ENCODE results near the gene LIG4.

DNA sequence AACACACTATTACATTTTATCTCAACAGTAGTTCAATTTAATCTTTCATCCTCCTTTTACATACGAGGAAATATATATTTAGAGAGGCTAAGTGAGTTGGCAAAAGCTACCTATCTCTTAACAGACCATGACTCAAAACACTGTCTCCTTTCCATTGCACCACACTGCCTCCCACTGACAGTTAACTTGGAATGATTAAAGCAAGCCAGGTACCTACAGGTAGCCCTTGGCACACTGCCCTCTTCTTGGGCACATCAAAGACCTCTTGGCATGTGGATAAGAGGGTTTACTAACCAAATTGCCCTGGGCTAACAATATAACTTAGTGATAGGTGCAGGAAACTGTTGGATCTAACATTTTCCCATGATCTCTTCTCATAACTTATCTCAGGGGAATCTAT, 4.7 kb upstream of the LIG4 start:
- TF ChIP-seq, protein P1, sequence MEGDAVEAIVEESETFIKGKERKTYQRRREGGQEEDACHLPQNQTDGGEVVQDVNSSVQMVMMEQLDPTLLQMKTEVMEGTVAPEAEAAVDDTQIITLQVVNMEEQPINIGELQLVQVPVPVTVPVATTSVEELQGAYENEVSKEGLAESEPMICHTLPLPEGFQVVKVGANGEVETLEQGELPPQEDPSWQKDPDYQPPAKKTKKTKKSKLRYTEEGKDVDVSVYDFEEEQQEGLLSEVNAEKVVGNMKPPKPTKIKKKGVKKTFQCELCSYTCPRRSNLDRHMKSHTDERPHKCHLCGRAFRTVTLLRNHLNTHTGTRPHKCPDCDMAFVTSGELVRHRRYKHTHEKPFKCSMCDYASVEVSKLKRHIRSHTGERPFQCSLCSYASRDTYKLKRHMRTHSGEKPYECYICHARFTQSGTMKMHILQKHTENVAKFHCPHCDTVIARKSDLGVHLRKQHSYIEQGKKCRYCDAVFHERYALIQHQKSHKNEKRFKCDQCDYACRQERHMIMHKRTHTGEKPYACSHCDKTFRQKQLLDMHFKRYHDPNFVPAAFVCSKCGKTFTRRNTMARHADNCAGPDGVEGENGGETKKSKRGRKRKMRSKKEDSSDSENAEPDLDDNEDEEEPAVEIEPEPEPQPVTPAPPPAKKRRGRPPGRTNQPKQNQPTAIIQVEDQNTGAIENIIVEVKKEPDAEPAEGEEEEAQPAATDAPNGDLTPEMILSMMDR (conservative IDR thresholded peaks at IDR 0.05 in 1 of 2, IDR thresholded peaks at IDR 0.05 in 1 of 2; ENCODE audit: extremely low read depth in 1 of 2, insufficient read depth in 1 of 2, low read depth in 1 of 2, low read length in 2 of 2) = peak; percentile 13 to 54
- no peak for TF ChIP-seq EZH2 (IDR thresholded peaks at IDR 0.05; ENCODE audit: borderline replicate concordance, low read length)
